GM12891 (cell line): ENCODE data around the gene TUT1.

Experiments used
- PAX5 ChIP-seq: IDR thresholded peaks from 2 replicates; pipeline ENCODE4 v1.6.1; 2011; ENCODE audit warnings: low read length, moderate library complexity, mild to moderate bottlenecking; ENCODE audit not compliant: insufficient read depth, severe bottlenecking
- POLR2A ChIP-seq: IDR thresholded peaks from 2 replicates; pipeline ENCODE4 v1.6.1; 2011; ENCODE audit warnings: low read depth, low read length, control low read depth
- POLR2AphosphoS5 ChIP-seq: IDR thresholded peaks from 2 replicates; pipeline ENCODE4 v1.6.1; 2011; ENCODE audit warnings: low read depth, low read length, control low read depth
- TAF1 ChIP-seq: IDR thresholded peaks from 2 replicates; pipeline ENCODE4 v1.6.1; 2011; ENCODE audit warnings: low read depth, low read length, control low read depth

DNA sequence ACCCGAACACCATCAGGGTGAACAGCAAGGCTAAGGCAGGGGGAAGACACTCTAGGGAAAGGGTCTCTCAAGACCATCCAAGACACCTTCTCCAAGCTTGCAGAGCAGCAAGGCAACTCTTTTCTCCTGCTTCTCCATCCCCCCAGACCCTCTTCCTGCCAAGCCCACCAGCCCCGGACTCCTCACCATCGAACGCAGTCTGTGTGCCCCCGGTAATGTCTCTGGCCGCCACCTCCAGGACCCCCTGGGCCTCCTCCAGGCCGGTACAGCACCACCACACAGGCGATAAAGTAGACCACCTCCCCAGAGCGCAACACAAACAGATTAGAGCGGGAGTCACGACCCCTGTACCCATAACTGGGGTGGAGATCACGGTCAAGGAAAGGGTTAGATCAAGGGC, 17.5 kb upstream of the TUT1 start:
- TF ChIP-seq POLR2A: no peak
- no peak for TF ChIP-seq POLR2AphosphoS5
- no peak for TF ChIP-seq TAF1
- no peak for TF ChIP-seq PAX5
